GM12892 (cell line): ENCODE results near the gene DOCK4.

Experiments used
- POLR2A ChIP-seq: IDR thresholded peaks from 2 replicates; pipeline ENCODE4 v1.6.1; 2011; ENCODE audit warnings: low read depth, low read length, control low read depth
- POLR2AphosphoS5 ChIP-seq: IDR thresholded peaks from 2 replicates; pipeline ENCODE4 v1.6.1; 2011; ENCODE audit warnings: low read depth, low read length, control low read depth
- TAF1 ChIP-seq: IDR thresholded peaks from 2 replicates; pipeline ENCODE4 v1.6.1; 2011; ENCODE audit warnings: low read depth, mild to moderate bottlenecking, control low read depth, low read length, borderline replicate concordance

- no peak for TF ChIP-seq POLR2AphosphoS5
- no peak for TF ChIP-seq POLR2A
- no peak for TF ChIP-seq TAF1
These were observed 19.9 kb downstream of the DOCK4 start for GRCh38 chr7:112186300-112186699.
